ENCODE data around the gene CAVIN3. TPM values are rescaled to one million over a fixed set of nuclear protein-coding genes. Genes with fewer than 3 reads are reported as not detected.

Gene CAVIN3
- total and polyA plus RNA-seq, 10 of the 15 experiments (the other 5 are each of a cell fraction or from before 2014, with no cell fraction given): 0.05 to 13.9 (median 4.5) TPM

DNA sequence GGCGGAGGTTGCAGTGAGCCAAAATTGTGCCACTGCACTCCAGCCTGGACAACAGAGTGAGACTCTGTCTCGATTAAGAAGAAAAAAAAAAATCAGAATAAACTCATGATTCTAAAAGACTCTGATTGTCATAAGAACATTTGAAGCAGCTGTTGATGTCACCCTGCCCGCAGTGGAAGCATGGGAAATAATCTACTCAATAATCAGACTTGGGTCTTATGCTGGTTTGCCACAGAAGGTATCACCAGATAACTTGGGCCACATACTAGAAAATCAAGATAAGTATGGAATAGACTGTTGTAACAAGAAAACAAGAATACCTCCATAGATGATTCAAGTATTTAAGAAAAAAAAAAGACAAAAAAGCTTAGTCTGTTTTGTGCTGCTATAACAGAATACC, 8.2 kb downstream of the CAVIN3 start (continued):
- TF ChIP-seq, protein P1, sequence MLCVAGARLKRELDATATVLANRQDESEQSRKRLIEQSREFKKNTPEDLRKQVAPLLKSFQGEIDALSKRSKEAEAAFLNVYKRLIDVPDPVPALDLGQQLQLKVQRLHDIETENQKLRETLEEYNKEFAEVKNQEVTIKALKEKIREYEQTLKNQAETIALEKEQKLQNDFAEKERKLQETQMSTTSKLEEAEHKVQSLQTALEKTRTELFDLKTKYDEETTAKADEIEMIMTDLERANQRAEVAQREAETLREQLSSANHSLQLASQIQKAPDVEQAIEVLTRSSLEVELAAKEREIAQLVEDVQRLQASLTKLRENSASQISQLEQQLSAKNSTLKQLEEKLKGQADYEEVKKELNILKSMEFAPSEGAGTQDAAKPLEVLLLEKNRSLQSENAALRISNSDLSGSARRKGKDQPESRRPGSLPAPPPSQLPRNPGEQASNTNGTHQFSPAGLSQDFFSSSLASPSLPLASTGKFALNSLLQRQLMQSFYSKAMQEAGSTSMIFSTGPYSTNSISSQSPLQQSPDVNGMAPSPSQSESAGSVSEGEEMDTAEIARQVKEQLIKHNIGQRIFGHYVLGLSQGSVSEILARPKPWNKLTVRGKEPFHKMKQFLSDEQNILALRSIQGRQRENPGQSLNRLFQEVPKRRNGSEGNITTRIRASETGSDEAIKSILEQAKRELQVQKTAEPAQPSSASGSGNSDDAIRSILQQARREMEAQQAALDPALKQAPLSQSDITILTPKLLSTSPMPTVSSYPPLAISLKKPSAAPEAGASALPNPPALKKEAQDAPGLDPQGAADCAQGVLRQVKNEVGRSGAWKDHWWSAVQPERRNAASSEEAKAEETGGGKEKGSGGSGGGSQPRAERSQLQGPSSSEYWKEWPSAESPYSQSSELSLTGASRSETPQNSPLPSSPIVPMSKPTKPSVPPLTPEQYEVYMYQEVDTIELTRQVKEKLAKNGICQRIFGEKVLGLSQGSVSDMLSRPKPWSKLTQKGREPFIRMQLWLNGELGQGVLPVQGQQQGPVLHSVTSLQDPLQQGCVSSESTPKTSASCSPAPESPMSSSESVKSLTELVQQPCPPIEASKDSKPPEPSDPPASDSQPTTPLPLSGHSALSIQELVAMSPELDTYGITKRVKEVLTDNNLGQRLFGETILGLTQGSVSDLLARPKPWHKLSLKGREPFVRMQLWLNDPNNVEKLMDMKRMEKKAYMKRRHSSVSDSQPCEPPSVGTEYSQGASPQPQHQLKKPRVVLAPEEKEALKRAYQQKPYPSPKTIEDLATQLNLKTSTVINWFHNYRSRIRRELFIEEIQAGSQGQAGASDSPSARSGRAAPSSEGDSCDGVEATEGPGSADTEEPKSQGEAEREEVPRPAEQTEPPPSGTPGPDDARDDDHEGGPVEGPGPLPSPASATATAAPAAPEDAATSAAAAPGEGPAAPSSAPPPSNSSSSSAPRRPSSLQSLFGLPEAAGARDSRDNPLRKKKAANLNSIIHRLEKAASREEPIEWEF (IDR thresholded peaks at IDR 0.05; ENCODE audit: insufficient replicate concordance, low read depth, low read length): no peak
- TF ChIP-seq KAT2A (conservative IDR thresholded peaks at IDR 0.05; ENCODE audit: control insufficient read depth, low read depth, low read length): no peak

DNA sequence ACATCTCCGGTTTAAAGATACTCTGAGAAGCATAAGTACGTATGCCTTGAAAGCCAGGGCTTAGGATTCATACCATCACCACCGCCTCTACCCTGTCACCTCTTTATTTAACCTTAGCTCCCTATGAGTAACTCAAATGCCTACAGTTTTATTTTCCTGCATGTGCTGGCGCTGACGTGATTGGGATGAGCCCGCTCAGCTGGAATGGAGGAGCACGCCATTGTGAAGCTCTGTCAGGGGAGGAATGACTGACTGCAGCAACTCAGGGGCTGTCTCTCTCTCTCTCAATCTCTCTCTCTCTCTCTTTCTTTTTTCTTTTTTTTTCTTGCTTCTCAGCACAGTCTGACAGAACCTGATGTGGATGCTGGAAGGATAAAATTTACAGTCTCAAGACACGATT, 12.4 kb downstream of the CAVIN3 start:
- intact Hi-C loops (cut with micrococcal nuclease; ENCODE audit: unreplicated experiment) (no loop called here), in situ Hi-C loops (cut with MboI) (no loop called here)
- ChIA-PET CTCF (interaction anchor here (0.7 to 3.2 kb wide), 7 partner anchors 8 to 336 kb away, joined by 3 to 24 read pairs (median 5); no protein-coding TSS in a partner anchor), SMC1A (ENCODE audit: uncharacterized antibody, unreplicated experiment) (interaction anchor here (0.6 to 1.4 kb wide), 6 partner anchors 8 to 56 kb away, joined by 3 read pairs; no protein-coding TSS in a partner anchor), RAD21 (ENCODE audit: unreplicated experiment) (interaction anchor here (1.1 to 1.2 kb wide), 2 partner anchors 46 to 417 kb away, joined by 3 read pairs; no protein-coding TSS in a partner anchor), POLR2A (interaction anchor here (1.1 kb wide), 1 partner anchor 12 kb away, joined by 12 read pairs; the partner anchor contains the start of gene CAVIN3)
- DNase-seq (ENCODE audit: low read depth, low spot score) (no peak), FAIRE-seq (no peak), ATAC-seq (no peak)
- Histone ChIP-seq H3K4me1 (ENCODE audit: control insufficient read depth, insufficient read depth, low read length) (no peaks in the 10 kb centered on the region), H3K36me3 (ENCODE audit: control insufficient read depth in 2 of 2, insufficient read depth in 2 of 2, low read length in 1 of 2) (no peaks in the 10 kb centered on the region), H4K20me1 (ENCODE audit: control insufficient read depth, insufficient read depth) (no peaks in the 10 kb centered on the region), H3K79me2 (ENCODE audit: control insufficient read depth, insufficient read depth, low read length) (no peaks in the 10 kb centered on the region), H3K9ac (ENCODE audit: control insufficient read depth, insufficient read depth, low read length) (no peak overlapping the region), H2AFZ (ENCODE audit: control insufficient read depth, low read depth, low read length) (no peak overlapping the region), H3K27ac (ENCODE audit: control insufficient read depth, insufficient read depth) (no peak overlapping the region), H3K9me3 (replicated peaks; ENCODE audit: control insufficient read depth, insufficient read depth, low read length) (no peaks in the 10 kb centered on the region), H3K4me3 (no peak overlapping the region), H3K4me2 (ENCODE audit: control insufficient read depth, insufficient read depth) (no peak overlapping the region), H3K27me3 (replicated peaks in 1 of 2; ENCODE audit: control insufficient read depth in 2 of 2, insufficient read depth in 2 of 2, low read length in 1 of 2) (peaks cover 0 to 2% of the 10 kb centered on the region in 2 experiments; a peak in 1 of 4 replicates)
- BruUV-seq (replicated peaks): no TSS peak
- 39% methylated on average over 8 of the region's 8 CpGs for WGBS (ENCODE audit: insufficient coverage, insufficient replicate concordance, low lambda C conversion rate, missing lambda C conversion rate)
- TF ChIP-seq SUPT20H (IDR thresholded peaks at IDR 0.05; ENCODE audit: borderline replicate concordance, control insufficient read depth, low read depth, low read length) (no peak), TAF1 (IDR thresholded peaks at IDR 0.05; ENCODE audit: borderline replicate concordance, low read depth, low read length) (no peak), MTA3 (IDR thresholded peaks at IDR 0.05; ENCODE audit: borderline replicate concordance, low read length) (no peak), FOXM1 (IDR thresholded peaks at IDR 0.05; ENCODE audit: low read depth, low read length) (no peak), MEF2A (IDR thresholded peaks at IDR 0.05; ENCODE audit: insufficient read depth, low read depth, low read length) (no peak), YBX1 (IDR thresholded peaks at IDR 0.05) (no peak), YY1 (IDR thresholded peaks at IDR 0.05; ENCODE audit: low read depth, low read length) (no peak), ESRRA (IDR thresholded peaks at IDR 0.05; ENCODE audit: low read length) (no peak), SP1 (IDR thresholded peaks at IDR 0.05; ENCODE audit: low read depth, low read length) (no peak), CHD1 (IDR thresholded peaks at IDR 0.05; ENCODE audit: low read depth, low read length) (no peak), MYB (IDR thresholded peaks at IDR 0.05; ENCODE audit: borderline replicate concordance, low read depth, low read length) (no peak), PML (IDR thresholded peaks at IDR 0.05; ENCODE audit: low read length) (no peak), POLR2A (IDR thresholded peaks at IDR 0.05; ENCODE audit: low read depth, low read length) (no peak), LARP7 (IDR thresholded peaks at IDR 0.05) (no peak), GABPA (IDR thresholded peaks at IDR 0.05; ENCODE audit: low read depth) (no peak)
